CD14-positive monocyte (primary cell): ENCODE results near the gene ALS2CL. TPM values are rescaled to one million over a fixed set of nuclear protein-coding genes. Genes with fewer than 3 reads are reported as not detected.
A peak's percentile ranks its signal among the peaks of the same experiment; 100 is the strongest.

ENCODE experiments used
- DNase-seq, 3 donors: peaks; one replicate each; pipeline ENCODE4 v3.0.0-alpha.2; 2011 to 2022
- H2AFZ ChIP-seq: 2 replicates; pipeline ENCODE4 v1.6.0; 2012; ENCODE audit warnings: mild to moderate bottlenecking, low read depth, low read length, inconsistent platforms; ENCODE audit not compliant: insufficient read depth, poor library complexity, severe bottlenecking
- H3K27ac ChIP-seq, 2 donors: 1 replicate in 1 of 2; 2 replicates in 1 of 2; pipeline ENCODE4 v1.5.1; 2012 to 2013; ENCODE audit warnings: low read length in 2 of 2, control low read depth in 1 of 2, inconsistent platforms in 1 of 2, low read depth in 1 of 2, mild to moderate bottlenecking in 1 of 2
- H3K27me3 ChIP-seq, 2 donors: one replicate each; pipeline versions ENCODE4 v1.6.0 to v1.6.1; 2011 to 2013; ENCODE audit warnings: low read length in 2 of 2; ENCODE audit not compliant: control insufficient read depth in 2 of 2, insufficient read depth in 2 of 2
- H3K36me3 ChIP-seq, 2 donors: replicated peaks in 1 of 2; 1 replicate in 1 of 2; 2 replicates in 1 of 2; pipeline versions ENCODE4 v1.5.1 to v1.6.1; 2012 to 2013; ENCODE audit warnings: low read length in 2 of 2, control low read depth in 1 of 2, inconsistent platforms in 1 of 2, mild to moderate bottlenecking in 1 of 2; ENCODE audit not compliant: insufficient read depth in 2 of 2, control insufficient read depth in 1 of 2
- H3K4me1 ChIP-seq, 2 donors: 1 replicate in 1 of 2; 2 replicates in 1 of 2; pipeline versions ENCODE4 v1.5.1 to v1.6.1; 2012 to 2013; ENCODE audit warnings: low read length in 2 of 2, control low read depth in 1 of 2, inconsistent platforms in 1 of 2, mild to moderate bottlenecking in 1 of 2, moderate library complexity in 1 of 2; ENCODE audit not compliant: insufficient read depth in 2 of 2, control insufficient read depth in 1 of 2
- H3K4me2 ChIP-seq: replicated peaks from 2 replicates; pipeline ENCODE3; 2012; ENCODE audit warnings: low read length, moderate library complexity, mild to moderate bottlenecking; ENCODE audit not compliant: poor library complexity, severe bottlenecking; ENCODE audit errors: extremely low read depth
- H3K4me3 ChIP-seq, 3 experiments: fragments of 200-600 bp in 1 of 3; sonication (generic) in 1 of 3; replicated peaks in 1 of 3; 1 replicate in 2 of 3; 2 replicates in 1 of 3; pipeline ENCODE4 v1.5.1; 2011 to 2013; ENCODE audit warnings: low read length in 3 of 3, mild to moderate bottlenecking in 3 of 3, control low read depth in 2 of 3, low read depth in 2 of 3, inconsistent platforms in 1 of 3, moderate library complexity in 1 of 3
- H3K79me2 ChIP-seq: 2 replicates; pipeline ENCODE4 v1.6.0; 2012; ENCODE audit warnings: mild to moderate bottlenecking, control low read depth, inconsistent platforms, low read length, moderate library complexity; ENCODE audit not compliant: insufficient read depth
- H3K9ac ChIP-seq: 2 replicates; pipeline ENCODE4 v1.6.0; 2017; ENCODE audit warnings: low read length, mild to moderate bottlenecking; ENCODE audit not compliant: insufficient read depth, poor library complexity, severe bottlenecking
- H3K9me3 ChIP-seq, 2 donors: replicated peaks in 1 of 2; 1 replicate in 1 of 2; 2 replicates in 1 of 2; pipeline versions ENCODE4 v1.5.1 to v1.6.1; 2012 to 2013; ENCODE audit warnings: low read length in 2 of 2, control low read depth in 1 of 2; ENCODE audit not compliant: control insufficient read depth in 1 of 2, insufficient read depth in 1 of 2
- H4K20me1 ChIP-seq: 2 replicates; pipeline ENCODE4 v1.6.0; 2012; ENCODE audit warnings: mild to moderate bottlenecking, low read length, control low read depth, moderate library complexity; ENCODE audit not compliant: insufficient read depth
- H3K27ac Mint-ChIP-seq, 7 donors: one replicate each; pipeline ENCODE4 v1.8.0; 2020; ENCODE audit warnings: mild to moderate bottlenecking in 7 of 7, mixed read lengths in 7 of 7, moderate library complexity in 6 of 7, inconsistent platforms in 2 of 7
- H3K27me3 Mint-ChIP-seq, 3 donors: one replicate each; pipeline ENCODE4 v1.8.0; 2021 to 2022; ENCODE audit warnings: low read depth in 3 of 3, mild to moderate bottlenecking in 3 of 3, mixed read lengths in 3 of 3, moderate library complexity in 3 of 3, inconsistent platforms in 1 of 3
- H3K36me3 Mint-ChIP-seq, 2 donors: one replicate each; pipeline ENCODE4 v1.8.0; 2020; ENCODE audit warnings: mixed read lengths in 2 of 2, inconsistent platforms in 1 of 2, mild to moderate bottlenecking in 1 of 2
- H3K4me1 Mint-ChIP-seq: one replicate; pipeline ENCODE4 v1.8.0; 2020; ENCODE audit warnings: mild to moderate bottlenecking, mixed read lengths
- H3K4me3 Mint-ChIP-seq, 2 donors: one replicate each; pipeline ENCODE4 v1.8.0; 2020; ENCODE audit warnings: mild to moderate bottlenecking in 2 of 2, mixed read lengths in 2 of 2, moderate library complexity in 1 of 2
- H3K9me3 Mint-ChIP-seq, 7 donors: one replicate each; pipeline ENCODE4 v1.8.0; 2020 to 2022; ENCODE audit warnings: mixed read lengths in 7 of 7, mild to moderate bottlenecking in 6 of 7, moderate library complexity in 6 of 7, inconsistent platforms in 2 of 7
- WGBS: methylation state at CpG from one replicate; pipeline ENCODE4 v1.1.5; 2013; ENCODE audit warnings: missing lambda C conversion rate; ENCODE audit not compliant: insufficient coverage; 5-methylcytosine and 5-hydroxymethylcytosine counted together
- intact Hi-C, 2 donors: fragments of 100-400 bp; cut with micrococcal nuclease; formaldehyde crosslinking; loops; one replicate each; pipeline versions ENCODE4 v1.15.0 to v1.15.1; 2023
- polyA plus RNA-seq, 3 donors: library from polyadenylated mRNA; depleted of rRNA in 1 of 3; unstranded in 2 of 3; stranded (reverse) in 1 of 3; fragments of 300-500 nt in 2 of 3; fragments of >200 nt in 1 of 3; fragmentation: Illumina TruSeq in 2 of 3; gene quantifications; 1 replicate in 2 of 3; 2 replicates in 1 of 3; pipeline ENCODE4 v1.2.3, GENCODE V29; 2012 to 2021
- TF ChIP-seq, protein P1 (sequence below): fragments of 200-600 bp; IDR thresholded peaks from one replicate; pipeline ENCODE4 v1.8.0; 2022; ENCODE audit warnings: antibody characterized with exemption, mild to moderate bottlenecking

ALS2CL gene
- polyA plus RNA-seq, 3 donors, result 0.38 to 5.7 (median 0.55) TPM

DNA sequence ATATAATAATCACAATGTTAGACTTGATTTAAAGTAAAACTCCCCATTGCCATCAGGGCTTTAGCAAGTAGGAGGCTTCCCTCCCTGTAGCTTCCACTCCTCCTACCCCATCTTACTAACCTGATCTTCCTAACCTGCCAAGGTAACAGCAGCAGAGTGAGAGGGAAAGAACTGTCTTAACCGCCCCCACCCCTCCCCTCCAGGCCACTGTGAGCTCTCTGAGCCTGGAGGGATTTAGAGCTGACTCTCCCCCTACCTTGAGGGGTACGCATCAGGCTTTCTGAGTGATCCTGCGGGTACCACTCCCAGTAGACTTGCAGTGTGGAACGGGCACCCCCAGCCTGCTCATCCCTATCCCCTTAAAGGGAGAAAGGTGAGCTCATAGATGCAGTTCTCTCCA lies 35.6 kb upstream of the ALS2CL start:
- TF ChIP-seq, protein P1, sequence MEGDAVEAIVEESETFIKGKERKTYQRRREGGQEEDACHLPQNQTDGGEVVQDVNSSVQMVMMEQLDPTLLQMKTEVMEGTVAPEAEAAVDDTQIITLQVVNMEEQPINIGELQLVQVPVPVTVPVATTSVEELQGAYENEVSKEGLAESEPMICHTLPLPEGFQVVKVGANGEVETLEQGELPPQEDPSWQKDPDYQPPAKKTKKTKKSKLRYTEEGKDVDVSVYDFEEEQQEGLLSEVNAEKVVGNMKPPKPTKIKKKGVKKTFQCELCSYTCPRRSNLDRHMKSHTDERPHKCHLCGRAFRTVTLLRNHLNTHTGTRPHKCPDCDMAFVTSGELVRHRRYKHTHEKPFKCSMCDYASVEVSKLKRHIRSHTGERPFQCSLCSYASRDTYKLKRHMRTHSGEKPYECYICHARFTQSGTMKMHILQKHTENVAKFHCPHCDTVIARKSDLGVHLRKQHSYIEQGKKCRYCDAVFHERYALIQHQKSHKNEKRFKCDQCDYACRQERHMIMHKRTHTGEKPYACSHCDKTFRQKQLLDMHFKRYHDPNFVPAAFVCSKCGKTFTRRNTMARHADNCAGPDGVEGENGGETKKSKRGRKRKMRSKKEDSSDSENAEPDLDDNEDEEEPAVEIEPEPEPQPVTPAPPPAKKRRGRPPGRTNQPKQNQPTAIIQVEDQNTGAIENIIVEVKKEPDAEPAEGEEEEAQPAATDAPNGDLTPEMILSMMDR, result no peak
- 100% methylated on average over 2 of the region's 4 CpGs for WGBS
- H3K27me3 Mint-ChIP-seq, result peaks cover 13 to 17% (median 15%) of the 10 kb centered on the region in 3 donors
- H3K9ac ChIP-seq, result no peak overlapping the region
- no peak overlapping the region for H3K4me3 Mint-ChIP-seq
- no peak for DNase-seq
- no peaks in the 10 kb centered on the region for H3K36me3 Mint-ChIP-seq
- no peaks in the 10 kb centered on the region for H3K9me3 ChIP-seq
- H3K79me2 ChIP-seq, result no peaks in the 10 kb centered on the region
- H3K27ac Mint-ChIP-seq, result peak overlapping the region in 1 of 7 donors; percentile 33
- no peaks in the 10 kb centered on the region for H3K36me3 ChIP-seq
- H2AFZ ChIP-seq, result no peak overlapping the region
- H3K27me3 ChIP-seq, result peaks cover 2 to 3% of the 10 kb centered on the region in 2 donors
- no peak overlapping the region for H3K4me2 ChIP-seq
- no peaks in the 10 kb centered on the region for H4K20me1 ChIP-seq
- H3K4me3 ChIP-seq, result no peak overlapping the region
- H3K4me1 ChIP-seq, result no peaks in the 10 kb centered on the region
- intact Hi-C loops, result no loop called here
- no peak overlapping the region for H3K27ac ChIP-seq
- no peaks in the 10 kb centered on the region for H3K4me1 Mint-ChIP-seq
- no peaks in the 10 kb centered on the region for H3K9me3 Mint-ChIP-seq

DNA sequence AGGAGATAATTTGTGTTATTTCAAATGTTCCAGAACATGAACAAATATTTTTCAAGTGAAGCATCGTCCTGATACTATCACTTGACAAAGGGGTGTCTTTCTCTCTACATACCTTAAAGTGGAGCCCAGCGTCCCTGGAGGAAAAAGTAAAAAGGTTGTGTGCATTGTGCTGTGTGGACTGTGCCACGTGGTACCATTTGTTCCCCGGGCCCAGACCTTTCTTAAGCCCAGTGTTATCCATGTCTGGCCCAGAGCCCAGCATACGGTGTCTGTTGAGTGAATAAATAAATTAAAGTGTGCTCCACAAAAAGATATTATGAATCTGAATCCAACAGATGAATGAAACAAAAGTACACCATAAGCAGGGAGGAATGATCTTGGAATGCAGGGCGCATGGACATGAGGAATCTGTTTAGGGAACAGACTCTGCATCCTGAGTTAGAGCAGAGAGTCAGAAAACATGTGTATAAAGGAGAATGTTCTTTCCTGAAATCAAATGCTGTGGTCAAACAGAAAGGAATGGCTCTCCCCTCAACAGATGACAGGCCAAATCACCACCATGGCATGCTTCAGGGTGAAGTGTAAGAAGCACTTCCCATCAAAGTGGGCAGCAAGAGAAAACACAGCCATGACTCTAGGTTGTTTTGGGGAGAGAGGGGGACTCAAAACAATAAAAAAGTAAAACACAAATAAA lies 32.3 kb upstream of the ALS2CL start:
- no peak overlapping the region for H3K9ac ChIP-seq
- WGBS, result no CpG with 5 or more reads among the region's 6 CpGs
- peaks cover 16 to 21% (median 20%) of the 10 kb centered on the region in 3 donors for H3K27me3 Mint-ChIP-seq
- H3K27ac Mint-ChIP-seq, result no peak overlapping the region
- H3K4me3 ChIP-seq, result no peak overlapping the region
- no peaks in the 10 kb centered on the region for H3K79me2 ChIP-seq
- TF ChIP-seq, protein P1, result no peak
- H3K9me3 Mint-ChIP-seq, result peaks cover 0 to 4% (median 0%) of the 10 kb centered on the region in 7 donors
- no peaks in the 10 kb centered on the region for H4K20me1 ChIP-seq
- no peak overlapping the region for H3K4me3 Mint-ChIP-seq
- no peak overlapping the region for H3K27ac ChIP-seq
- no peaks in the 10 kb centered on the region for H3K36me3 Mint-ChIP-seq
- no peak overlapping the region for H3K4me2 ChIP-seq
- no peaks in the 10 kb centered on the region for H3K4me1 Mint-ChIP-seq
- H3K36me3 ChIP-seq, result no peaks in the 10 kb centered on the region
- no peak for DNase-seq
- intact Hi-C loops, result no loop called here
- no peaks in the 10 kb centered on the region for H3K4me1 ChIP-seq
- H3K9me3 ChIP-seq, result no peaks in the 10 kb centered on the region
- no peak overlapping the region for H2AFZ ChIP-seq
- H3K27me3 ChIP-seq, result peaks cover 0 to 3% of the 10 kb centered on the region in 2 donors
